GM18873 (cell line): Measurements from ENCODE around the gene RNPS1.
"Not testable (repeated sequence)": the region's sequence is repeated elsewhere in the genome, so short reads cannot be mapped to it uniquely, and the experiment has no call there.

Source experiments
- ATAC-seq: cut with Tn5 transposase; IDR thresholded peaks from one replicate; pipeline ENCODE4 v1.9.1; 2021; ENCODE audit warnings: mild to moderate bottlenecking, moderate library complexity, moderate number of reproducible peaks; ENCODE audit not compliant: unreplicated experiment, low FRiP score

The RNPS1 gene

GRCh38 chr16:2258530-2258929 is 9.4 kb downstream of the RNPS1 start:
- not testable (repeated sequence) for ATAC-seq

- no peak for ATAC-seq
Observed at GRCh38 chr16:2257726-2258125, 10.2 kb downstream of the RNPS1 start.

GRCh38 chr16:2256531-2257140 is 11.3 kb downstream of the RNPS1 start:
- no peak for ATAC-seq

GRCh38 chr16:2253293-2253692 is 14.6 kb downstream of the RNPS1 start:
- ATAC-seq = no peak

- no peak for ATAC-seq
Observed at GRCh38 chr16:2252806-2253148, 15.1 kb downstream of the RNPS1 start.

GRCh38 chr16:2251296-2252111 is 16.4 kb downstream of the RNPS1 start, which contains the start of gene ECI1:
Gene ECI1, minus strand, starts transcription at chr16:2251587. Its CDS starts 21 bp downstream, at chr16:2251566.
- peak; percentile 67 for ATAC-seq

- ATAC-seq = no peak
Observed at GRCh38 chr16:2250652-2251295, 17.2 kb downstream of the RNPS1 start.

- ATAC-seq = no peak
Observed at GRCh38 chr16:2246301-2246885, 21.5 kb downstream of the RNPS1 start.

- ATAC-seq = no peak
Observed at GRCh38 chr16:2244926-2245795, 22.8 kb downstream of the RNPS1 start.

- no peak for ATAC-seq
Observed at GRCh38 chr16:2244301-2244700, 23.6 kb downstream of the RNPS1 start.

- no peak for ATAC-seq
Observed at GRCh38 chr16:2243781-2244180, 24.1 kb downstream of the RNPS1 start.

GRCh38 chr16:2243031-2243528 is 24.8 kb downstream of the RNPS1 start:
- no peak for ATAC-seq

- ATAC-seq = no peak
Observed at GRCh38 chr16:2242598-2242997, 25.3 kb downstream of the RNPS1 start.

- not testable (repeated sequence) for ATAC-seq
Observed at GRCh38 chr16:2240331-2240730, 27.6 kb downstream of the RNPS1 start.

- ATAC-seq = no peak
Observed at GRCh38 chr16:2238838-2239675, 28.9 kb downstream of the RNPS1 start.

- no peak for ATAC-seq
Observed at GRCh38 chr16:2238150-2238837, 29.6 kb downstream of the RNPS1 start.

GRCh38 chr16:2237493-2238149 is 30.3 kb downstream of the RNPS1 start:
- no peak for ATAC-seq

GRCh38 chr16:2237102-2237482 is 30.8 kb downstream of the RNPS1 start:
- no peak for ATAC-seq
